Common myeloid progenitor, CD34-positive (primary cell): ENCODE measurements around the gene PCYT1A.

Experiments used
- CTCF ChIA-PET: fragments of 350-600 bp; sonication (Branson Sonifier 250); formaldehyde crosslinking; loops from one replicate; lab custom pipeline; 2021; ENCODE audit warnings: antibody characterized with exemption; lab: Charles Lee
- POLR2A ChIA-PET: fragments of 350-600 bp; sonication (Branson Sonifier 250); formaldehyde crosslinking; loops from one replicate; lab custom pipeline; 2021; ENCODE audit warnings: antibody characterized with exemption; lab: Charles Lee
- DNase-seq, 3 donors: peaks; one replicate each; pipeline versions ENCODE4 v3.0.0 to v3.0.0-alpha.2; 2013
- H3K27ac ChIP-seq, 2 experiments: 1 replicate in 1 of 2; 2 replicates in 1 of 2; pipeline ENCODE4 v1.7.0; 2013; ENCODE audit warnings: inconsistent platforms in 2 of 2, low read length in 2 of 2, mild to moderate bottlenecking in 2 of 2, low read depth in 1 of 2, moderate library complexity in 1 of 2; ENCODE audit not compliant: severe bottlenecking in 2 of 2, insufficient read depth in 1 of 2, poor library complexity in 1 of 2
- H3K27me3 ChIP-seq, 5 experiments: replicated peaks in 2 of 5; 1 replicate in 3 of 5; 2 replicates in 2 of 5; pipeline versions ENCODE4 v1.6.1 to v1.7.0; 2013; ENCODE audit warnings: low read length in 4 of 5, mild to moderate bottlenecking in 2 of 5, moderate library complexity in 2 of 5, inconsistent platforms in 1 of 5; ENCODE audit not compliant: insufficient read depth in 5 of 5, control insufficient read depth in 4 of 5
- H3K36me3 ChIP-seq, 4 experiments: 1 replicate in 2 of 4; 2 replicates in 2 of 4; pipeline versions ENCODE4 v1.6.1 to v1.7.0; 2013; ENCODE audit warnings: low read length in 3 of 4, control low read depth in 1 of 4, mild to moderate bottlenecking in 1 of 4; ENCODE audit not compliant: control insufficient read depth in 4 of 4, insufficient read depth in 4 of 4
- H3K4me1 ChIP-seq, 4 experiments: 1 replicate in 3 of 4; 2 replicates in 1 of 4; pipeline versions ENCODE4 v1.6.1 to v1.7.1; 2013; ENCODE audit warnings: low read length in 3 of 4, mild to moderate bottlenecking in 3 of 4, control low read depth in 1 of 4, inconsistent platforms in 1 of 4, moderate library complexity in 1 of 4; ENCODE audit not compliant: control insufficient read depth in 4 of 4, insufficient read depth in 4 of 4; ENCODE audit errors: control extremely low read depth in 1 of 4
- H3K4me3 ChIP-seq, 7 experiments: 1 replicate in 4 of 7; 2 replicates in 3 of 7; pipeline versions ENCODE4 v1.5.1 to v1.7.0; 2013; ENCODE audit warnings: mild to moderate bottlenecking in 7 of 7, low read length in 6 of 7, moderate library complexity in 6 of 7, inconsistent platforms in 2 of 7, low read depth in 2 of 7, control low read depth in 1 of 7; ENCODE audit not compliant: insufficient read depth in 4 of 7, control insufficient read depth in 1 of 7; ENCODE audit errors: extremely low read depth in 1 of 7
- H3K9me3 ChIP-seq, 5 experiments: 1 replicate in 4 of 5; 2 replicates in 1 of 5; pipeline versions ENCODE4 v1.6.1 to v1.7.1; 2013; ENCODE audit warnings: low read length in 4 of 5, mild to moderate bottlenecking in 2 of 5, inconsistent platforms in 1 of 5, low read depth in 1 of 5, moderate library complexity in 1 of 5; ENCODE audit not compliant: control insufficient read depth in 4 of 5, insufficient read depth in 2 of 5; ENCODE audit errors: control extremely low read depth in 1 of 5
- WGBS: methylation state at CpG from one replicate; pipeline ENCODE4 v1.1.5; 2013; ENCODE audit not compliant: insufficient coverage; 5-methylcytosine and 5-hydroxymethylcytosine counted together

PCYT1A gene

GRCh38 chr3:196195664-196196265 lies 91.8 kb downstream of the PCYT1A start:
- Histone ChIP-seq H3K36me3 (no peaks in the 10 kb centered on the region), H3K27ac (no peak overlapping the region), H3K9me3 (no peaks in the 10 kb centered on the region), H3K4me1 (peaks cover 4 to 56% (median 41%) of the 10 kb centered on the region in 4 experiments), H3K4me3 (no peak overlapping the region), H3K27me3 (no peaks in the 10 kb centered on the region)
- DNase-seq = no peak
- POLR2A ChIA-PET = no interaction called here
- 95% methylated on average over 11 of the region's 14 CpGs for WGBS
- CTCF ChIA-PET = interaction anchor here (0.9 to 27.5 kb wide), 19 partner anchors 7 to 193 kb away, joined by 3 to 542 read pairs (median 5); partner anchors contain the start of gene ZDHHC19

GRCh38 chr3:196194542-196194915 lies 93.0 kb downstream of the PCYT1A start:
- POLR2A ChIA-PET = interaction anchor here (0.8 to 0.9 kb wide), 2 partner anchors 113 to 116 kb away, joined by 3 read pairs; no protein-coding TSS in a partner anchor
- DNase-seq = no peak
- Histone ChIP-seq H3K27ac (peak overlapping the region in 1 of 2 experiments; percentile 85), H3K4me3 (no peak overlapping the region), H3K4me1 (peaks cover 4 to 66% (median 41%) of the 10 kb centered on the region in 4 experiments), H3K36me3 (no peaks in the 10 kb centered on the region), H3K9me3 (no peaks in the 10 kb centered on the region), H3K27me3 (no peaks in the 10 kb centered on the region)
- CTCF ChIA-PET = interaction anchor here (0.7 to 27.5 kb wide), 6 partner anchors 8 to 120 kb away, joined by 3 to 542 read pairs (median 10); no protein-coding TSS in a partner anchor
- 82% methylated on average over 4 of the region's 5 CpGs for WGBS

- peak in 2 of 3 donors; percentile 50 to 70 for DNase-seq
- CTCF ChIA-PET = interaction anchor here (0.7 to 27.5 kb wide), 6 partner anchors 7 to 120 kb away, joined by 3 to 542 read pairs (median 10); no protein-coding TSS in a partner anchor
- POLR2A ChIA-PET = interaction anchor here (0.8 to 0.9 kb wide), 2 partner anchors 113 to 116 kb away, joined by 3 read pairs; no protein-coding TSS in a partner anchor
- no peaks in the 10 kb centered on the region for H3K9me3 ChIP-seq
- H3K27ac ChIP-seq = peak overlapping the region in 1 of 2 experiments; percentile 85
- H3K4me3 ChIP-seq = no peak overlapping the region
- no peaks in the 10 kb centered on the region for H3K36me3 ChIP-seq
- H3K4me1 ChIP-seq = peaks cover 4 to 70% (median 41%) of the 10 kb centered on the region in 4 experiments
- H3K27me3 ChIP-seq = no peaks in the 10 kb centered on the region
- 50% methylated on average over 10 of the region's 13 CpGs for WGBS
These were observed 93.6 kb downstream of the PCYT1A start for GRCh38 chr3:196193736-196194541.

- POLR2A ChIA-PET = no interaction called here
- Histone ChIP-seq H3K4me1 (peaks cover 4 to 73% (median 41%) of the 10 kb centered on the region in 4 experiments), H3K9me3 (no peaks in the 10 kb centered on the region), H3K36me3 (no peaks in the 10 kb centered on the region), H3K27me3 (no peaks in the 10 kb centered on the region), H3K27ac (peak overlapping the region in 1 of 2 experiments; percentile 85), H3K4me3 (no peak overlapping the region)
- 87% methylated on average over 9 of the region's 15 CpGs for WGBS
- CTCF ChIA-PET = interaction anchor here (1.0 to 27.5 kb wide), 2 partner anchors 14 to 119 kb away, joined by 4 to 542 read pairs; no protein-coding TSS in a partner anchor
- DNase-seq = peak in 2 of 3 donors; percentile 43 to 56
These were observed 94.3 kb downstream of the PCYT1A start for GRCh38 chr3:196193133-196193735.

- Histone ChIP-seq H3K9me3 (no peaks in the 10 kb centered on the region), H3K4me3 (peak overlapping the region in 1 of 7 experiments; percentile 19), H3K36me3 (no peaks in the 10 kb centered on the region), H3K27ac (peak overlapping the region; percentile 74 to 85), H3K4me1 (peaks cover 4 to 79% (median 41%) of the 10 kb centered on the region in 4 experiments), H3K27me3 (no peaks in the 10 kb centered on the region)
- peak in 2 of 3 donors; percentile 66 to 70 for DNase-seq
- ChIA-PET CTCF (interaction anchor here (27.5 kb wide), 1 partner anchor 118 kb away, joined by 542 read pairs; no protein-coding TSS in a partner anchor), POLR2A (interaction anchor here (0.7 to 1.3 kb wide), 4 partner anchors 10 to 113 kb away, joined by 3 to 4 read pairs (median 3); no protein-coding TSS in a partner anchor)
- 37% methylated on average over 13 of the region's 14 CpGs for WGBS
These were observed 94.9 kb downstream of the PCYT1A start for GRCh38 chr3:196192524-196193051.

GRCh38 chr3:196192036-196192523 lies 95.4 kb downstream of the PCYT1A start:
- WGBS = 36% methylated on average over 8 of the region's 11 CpGs
- no peaks in the 10 kb centered on the region for H3K9me3 ChIP-seq
- peak in 2 of 3 donors; percentile 79 to 80 for DNase-seq
- no peaks in the 10 kb centered on the region for H3K36me3 ChIP-seq
- peaks cover 4 to 84% (median 45%) of the 10 kb centered on the region in 4 experiments for H3K4me1 ChIP-seq
- peak overlapping the region; percentile 74 to 85 for H3K27ac ChIP-seq
- ChIA-PET POLR2A (interaction anchor here (0.7 to 1.3 kb wide), 4 partner anchors 10 to 113 kb away, joined by 3 to 4 read pairs (median 3); no protein-coding TSS in a partner anchor), CTCF (interaction anchor here (1.1 to 27.5 kb wide), 2 partner anchors 10 to 118 kb away, joined by 3 to 542 read pairs; no protein-coding TSS in a partner anchor)
- peak overlapping the region in 2 of 7 experiments; percentile 15 to 19 for H3K4me3 ChIP-seq
- H3K27me3 ChIP-seq = no peaks in the 10 kb centered on the region
